Measurements from ENCODE around the gene FANK1.

Gene FANK1

GRCh38 chr10:125940515-125940914 is 44.2 kb downstream of the FANK1 start:
- no peak for DNase-seq (ENCODE audit: insufficient read length, low spot score)
- FAIRE-seq = no peak
- TF ChIP-seq, protein P1, sequence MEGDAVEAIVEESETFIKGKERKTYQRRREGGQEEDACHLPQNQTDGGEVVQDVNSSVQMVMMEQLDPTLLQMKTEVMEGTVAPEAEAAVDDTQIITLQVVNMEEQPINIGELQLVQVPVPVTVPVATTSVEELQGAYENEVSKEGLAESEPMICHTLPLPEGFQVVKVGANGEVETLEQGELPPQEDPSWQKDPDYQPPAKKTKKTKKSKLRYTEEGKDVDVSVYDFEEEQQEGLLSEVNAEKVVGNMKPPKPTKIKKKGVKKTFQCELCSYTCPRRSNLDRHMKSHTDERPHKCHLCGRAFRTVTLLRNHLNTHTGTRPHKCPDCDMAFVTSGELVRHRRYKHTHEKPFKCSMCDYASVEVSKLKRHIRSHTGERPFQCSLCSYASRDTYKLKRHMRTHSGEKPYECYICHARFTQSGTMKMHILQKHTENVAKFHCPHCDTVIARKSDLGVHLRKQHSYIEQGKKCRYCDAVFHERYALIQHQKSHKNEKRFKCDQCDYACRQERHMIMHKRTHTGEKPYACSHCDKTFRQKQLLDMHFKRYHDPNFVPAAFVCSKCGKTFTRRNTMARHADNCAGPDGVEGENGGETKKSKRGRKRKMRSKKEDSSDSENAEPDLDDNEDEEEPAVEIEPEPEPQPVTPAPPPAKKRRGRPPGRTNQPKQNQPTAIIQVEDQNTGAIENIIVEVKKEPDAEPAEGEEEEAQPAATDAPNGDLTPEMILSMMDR (IDR thresholded peaks at IDR 0.05; ENCODE audit: insufficient read depth, missing control alignments) = no peak

DNA sequence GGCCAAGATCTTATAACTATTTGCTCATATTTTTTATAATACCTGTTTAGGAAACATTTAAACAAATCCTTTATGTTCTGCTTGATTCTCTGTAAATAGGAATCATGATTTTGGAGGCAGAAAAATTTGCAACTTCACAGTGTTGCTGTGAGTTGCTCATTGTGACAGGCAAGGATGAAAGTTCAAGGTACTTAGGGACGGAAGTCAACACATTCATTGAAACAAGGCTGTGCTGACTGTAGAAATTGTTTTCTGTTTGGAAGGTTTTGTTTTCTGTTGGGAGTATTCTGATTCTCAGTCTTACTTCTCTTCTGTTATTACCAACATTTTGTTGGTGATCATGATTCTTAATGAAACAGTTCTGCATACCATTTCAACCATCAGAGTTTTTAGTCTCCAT is 54.9 kb downstream of the FANK1 start:
- TF ChIP-seq, protein P1 (IDR thresholded peaks at IDR 0.05; ENCODE audit: insufficient read depth, missing control alignments) = no peak
- FAIRE-seq (no peak), DNase-seq (ENCODE audit: insufficient read length, low spot score) (no peak)

- FAIRE-seq (no peak), DNase-seq (ENCODE audit: insufficient read length, low spot score) (no peak)
- TF ChIP-seq, protein P1 (IDR thresholded peaks at IDR 0.05; ENCODE audit: insufficient read depth, missing control alignments) = no peak
Observed at GRCh38 chr10:125953778-125954385, 57.5 kb downstream of the FANK1 start.

GRCh38 chr10:125955766-125956165 is 59.4 kb downstream of the FANK1 start:
- TF ChIP-seq, protein P1 (IDR thresholded peaks at IDR 0.05; ENCODE audit: insufficient read depth, missing control alignments) = no peak
- no peak for FAIRE-seq

DNA sequence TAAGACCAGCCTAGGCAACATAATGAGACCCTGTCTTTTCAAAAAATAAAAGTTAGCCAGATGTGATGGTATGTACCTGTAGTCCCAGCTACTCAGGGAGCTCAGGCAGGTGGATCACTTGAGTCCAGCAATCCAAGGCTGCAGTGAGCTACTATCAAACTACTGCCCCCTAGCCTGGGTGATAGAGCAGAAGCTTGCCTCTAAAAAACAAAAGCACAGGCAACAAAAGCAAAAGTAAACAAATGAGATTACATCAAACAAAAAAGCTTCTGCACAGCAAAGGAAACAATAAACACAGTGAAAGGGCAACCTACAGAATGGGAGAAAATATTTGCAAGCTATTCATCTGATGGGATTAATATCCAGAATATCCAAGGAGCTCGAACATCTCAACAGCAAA is 65.4 kb downstream of the FANK1 start:
- TF ChIP-seq, protein P1 (IDR thresholded peaks at IDR 0.05; ENCODE audit: insufficient read depth, missing control alignments) = no peak
- FAIRE-seq (no peak), DNase-seq (ENCODE audit: insufficient read length, low spot score) (no peak)

More at GRCh38 chr10:125955766-125956165, 59.4 kb downstream of the FANK1 start:
- no peak for DNase-seq (ENCODE audit: insufficient read length, low spot score)

DNA sequence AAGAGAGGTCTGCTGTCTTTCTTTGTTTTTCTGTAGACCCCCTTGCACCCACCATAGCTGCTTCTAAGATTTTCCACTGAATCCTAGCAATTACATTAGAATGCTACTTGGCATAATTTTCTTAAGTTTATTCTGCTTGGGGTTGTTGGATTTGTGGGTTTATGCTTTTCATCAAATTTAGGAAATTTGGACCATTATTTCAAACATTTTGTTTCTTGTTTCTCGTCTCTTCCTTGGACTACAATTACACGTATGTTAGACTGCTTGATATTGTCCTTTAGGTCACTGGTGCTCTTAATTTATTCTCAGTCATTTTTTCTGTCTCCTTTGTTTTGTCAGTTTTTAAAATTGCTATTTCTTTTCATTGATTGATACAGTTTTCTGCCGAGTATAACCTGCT is 65.8 kb downstream of the FANK1 start:
- TF ChIP-seq, protein P1 (IDR thresholded peaks at IDR 0.05; ENCODE audit: insufficient read depth, missing control alignments) = no peak
- DNase-seq (ENCODE audit: insufficient read length, low spot score) (no peak), FAIRE-seq (no peak)

DNA sequence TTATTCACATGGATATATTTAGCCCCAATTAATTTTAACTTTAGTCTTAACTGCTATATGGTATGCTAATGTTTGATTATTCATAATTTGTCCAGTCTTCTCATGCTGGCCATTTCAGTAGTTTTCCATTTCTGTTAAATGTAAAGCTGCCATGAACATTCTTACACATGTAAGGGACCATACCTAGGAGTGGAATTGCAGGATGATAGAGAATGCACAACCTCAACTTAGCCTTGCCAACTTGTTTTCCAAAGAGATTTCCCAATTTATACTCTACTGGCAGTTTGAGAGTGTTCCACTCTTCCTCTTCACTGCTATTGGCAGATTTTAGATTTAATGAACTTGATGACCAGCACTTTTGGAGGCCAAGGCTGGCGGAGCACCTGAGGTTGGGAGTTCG is 68.2 kb downstream of the FANK1 start:
- no peak for DNase-seq (ENCODE audit: insufficient read length, low spot score)

More for the DNA sequence above, 68.2 kb downstream of the FANK1 start:
- TF ChIP-seq, protein P1 (IDR thresholded peaks at IDR 0.05; ENCODE audit: insufficient read depth, missing control alignments) = no peak
- FAIRE-seq = no peak
